A673 (cell line): ENCODE results near the gene NCKIPSD. TPM values are rescaled to one million over a fixed set of nuclear protein-coding genes. Genes with fewer than 3 reads are reported as not detected.

ENCODE experiments used
- BruUV-seq: library from RNA; stranded (reverse); fragments of 400-500 nt; replicated peaks from 2 replicates; lab custom pipeline; 2021; lab: Mats Ljungman, UMichigan
- CTCF ChIA-PET: fragments of 300-600 bp; sonication (Branson Sonifier 250); formaldehyde crosslinking; loops from one replicate; lab custom pipeline; 2022; ENCODE audit warnings: antibody characterized with exemption; lab: Charles Lee
- POLR2A ChIA-PET: fragments of 300-600 bp; sonication (Branson Sonifier 250); formaldehyde crosslinking; loops from one replicate; lab custom pipeline; 2022; ENCODE audit warnings: antibody characterized with exemption; ENCODE audit not compliant: low non-redundant PET; lab: Charles Lee
- DNase-seq: peaks from one replicate; pipeline ENCODE4 v3.0.0-alpha.2; 2015; ENCODE audit warnings: low spot score
- H3K27ac ChIP-seq: fragments of 200-600 bp; sonication (generic); 2 replicates; pipeline ENCODE4 v1.5.1; 2016; ENCODE audit warnings: mixed run types, low read depth, mild to moderate bottlenecking, mixed read lengths, antibody characterized with exemption, low read length; ENCODE audit not compliant: poor library complexity, severe bottlenecking
- H3K27me3 ChIP-seq: fragments of 200-600 bp; sonication (generic); replicated peaks from 2 replicates; pipeline ENCODE4 v1.6.1; 2017; ENCODE audit warnings: mixed run types, low read depth, mild to moderate bottlenecking, mixed read lengths, antibody characterized with exemption, low read length; ENCODE audit not compliant: insufficient read depth, poor library complexity
- H3K36me3 ChIP-seq: fragments of 200-600 bp; sonication (generic); 2 replicates; pipeline ENCODE4 v1.6.1; 2016; ENCODE audit warnings: mixed run types, mild to moderate bottlenecking, mixed read lengths, antibody characterized with exemption, low read length; ENCODE audit not compliant: insufficient read depth, poor library complexity, severe bottlenecking
- H3K4me1 ChIP-seq: fragments of 200-600 bp; sonication (generic); 2 replicates; pipeline ENCODE4 v1.6.1; 2017; ENCODE audit warnings: mixed run types, mild to moderate bottlenecking, mixed read lengths, antibody characterized with exemption, low read length; ENCODE audit not compliant: insufficient read depth, poor library complexity, severe bottlenecking
- H3K4me3 ChIP-seq: fragments of 200-600 bp; sonication (generic); 2 replicates; pipeline ENCODE4 v1.5.1; 2016; ENCODE audit warnings: low read depth, mixed run types, mild to moderate bottlenecking, mixed read lengths, low read length; ENCODE audit not compliant: poor library complexity, severe bottlenecking
- H3K9me3 ChIP-seq: fragments of 200-600 bp; sonication (generic); 2 replicates; pipeline ENCODE4 v1.6.1; 2016; ENCODE audit warnings: mixed run types, low read depth, mild to moderate bottlenecking, mixed read lengths, antibody characterized with exemption, low read length; ENCODE audit not compliant: poor library complexity, severe bottlenecking
- EZH2 ChIP-seq: fragments of 200-600 bp; sonication (generic); IDR thresholded peaks from 2 replicates; pipeline ENCODE4 v1.6.1; 2017; ENCODE audit warnings: borderline replicate concordance, low read depth, mild to moderate bottlenecking, mixed read lengths, antibody characterized with exemption, low read length; ENCODE audit not compliant: poor library complexity, severe bottlenecking
- intact Hi-C: fragments of 100-400 bp; cut with micrococcal nuclease; formaldehyde crosslinking; loops from one replicate; pipeline ENCODE4 v1.10.0; 2022; ENCODE audit not compliant: unreplicated experiment
- total RNA-seq: library from RNA; stranded (reverse); gene quantifications from 2 replicates; pipeline ENCODE4 v1.2.3, GENCODE V29; 2021
- TF ChIP-seq, protein P1 (sequence below): fragments of 300-800, 200-600 bp; sonication (generic); conservative IDR thresholded peaks from 2 replicates; pipeline ENCODE4 v1.5.1; 2017; ENCODE audit warnings: low read depth, mild to moderate bottlenecking, antibody characterized with exemption, low read length, moderate library complexity, mixed read lengths

The NCKIPSD gene
- total RNA-seq, 1 experiment from 2014 or later = 15.0 TPM

DNA sequence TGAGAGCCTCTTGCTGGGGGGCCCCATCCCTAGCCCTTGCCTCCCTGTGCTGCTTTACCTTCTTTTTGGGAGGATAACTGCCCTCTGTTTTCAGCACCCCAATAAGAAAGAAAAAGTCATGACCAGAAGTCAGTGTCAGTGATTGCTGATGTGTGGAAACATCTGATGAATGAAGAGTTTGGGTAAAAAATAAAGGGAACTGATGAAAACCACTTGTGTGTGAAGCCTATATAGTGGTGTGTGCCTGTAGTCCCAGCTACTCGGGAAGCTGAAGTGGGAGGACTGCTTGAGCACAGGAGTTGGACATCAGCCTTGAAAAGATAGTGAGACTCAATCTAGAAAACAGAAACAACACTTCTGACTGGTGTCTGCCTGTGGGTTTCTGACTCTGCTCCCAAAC lies 13.2 kb downstream of the NCKIPSD start:
- CTCF ChIA-PET = no interaction called here
- TF ChIP-seq EZH2 = no peak
- TF ChIP-seq, protein P1, sequence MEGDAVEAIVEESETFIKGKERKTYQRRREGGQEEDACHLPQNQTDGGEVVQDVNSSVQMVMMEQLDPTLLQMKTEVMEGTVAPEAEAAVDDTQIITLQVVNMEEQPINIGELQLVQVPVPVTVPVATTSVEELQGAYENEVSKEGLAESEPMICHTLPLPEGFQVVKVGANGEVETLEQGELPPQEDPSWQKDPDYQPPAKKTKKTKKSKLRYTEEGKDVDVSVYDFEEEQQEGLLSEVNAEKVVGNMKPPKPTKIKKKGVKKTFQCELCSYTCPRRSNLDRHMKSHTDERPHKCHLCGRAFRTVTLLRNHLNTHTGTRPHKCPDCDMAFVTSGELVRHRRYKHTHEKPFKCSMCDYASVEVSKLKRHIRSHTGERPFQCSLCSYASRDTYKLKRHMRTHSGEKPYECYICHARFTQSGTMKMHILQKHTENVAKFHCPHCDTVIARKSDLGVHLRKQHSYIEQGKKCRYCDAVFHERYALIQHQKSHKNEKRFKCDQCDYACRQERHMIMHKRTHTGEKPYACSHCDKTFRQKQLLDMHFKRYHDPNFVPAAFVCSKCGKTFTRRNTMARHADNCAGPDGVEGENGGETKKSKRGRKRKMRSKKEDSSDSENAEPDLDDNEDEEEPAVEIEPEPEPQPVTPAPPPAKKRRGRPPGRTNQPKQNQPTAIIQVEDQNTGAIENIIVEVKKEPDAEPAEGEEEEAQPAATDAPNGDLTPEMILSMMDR = no peak
- Histone ChIP-seq H3K4me1 (no peaks in the 10 kb centered on the region), H3K9me3 (no peaks in the 10 kb centered on the region), H3K36me3 (no peaks in the 10 kb centered on the region), H3K27me3 (no peaks in the 10 kb centered on the region), H3K4me3 (no peak overlapping the region), H3K27ac (no peak overlapping the region)
- no peak for DNase-seq
- POLR2A ChIA-PET = no interaction called here
- no TSS peak for BruUV-seq
- intact Hi-C loops = no loop called here

DNA sequence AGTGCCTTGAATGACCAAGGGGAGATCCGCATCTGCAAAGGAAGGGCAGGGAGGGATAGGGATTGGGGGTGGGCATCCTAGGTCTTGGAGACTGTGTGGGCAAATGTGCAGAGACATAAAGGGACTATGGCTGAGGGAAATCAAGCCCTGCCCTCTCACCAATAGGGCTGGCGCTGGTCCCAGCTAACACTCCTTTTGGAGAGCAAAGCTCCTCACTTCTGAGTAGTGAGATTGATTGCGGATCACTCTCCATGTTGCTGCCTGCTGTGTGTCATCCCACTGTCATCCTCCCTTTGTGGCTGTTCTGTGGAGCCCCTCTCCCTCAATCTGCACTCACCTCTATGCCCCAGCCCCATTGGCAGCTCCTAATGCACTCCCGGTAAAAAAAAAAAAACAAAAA lies 20.8 kb downstream of the NCKIPSD start:
- no peak overlapping the region for H3K4me3 ChIP-seq
- no peaks in the 10 kb centered on the region for H3K4me1 ChIP-seq
- no peak for TF ChIP-seq EZH2
- TF ChIP-seq, protein P1 = no peak
- H3K27ac ChIP-seq = no peak overlapping the region
- ChIA-PET CTCF (interaction anchor here (0.6 to 0.7 kb wide), 2 partner anchors 121 to 799 kb away, joined by 3 to 8 read pairs; no protein-coding TSS in a partner anchor), POLR2A (no interaction called here)
- intact Hi-C loops = no loop called here
- no peaks in the 10 kb centered on the region for H3K27me3 ChIP-seq
- DNase-seq = no peak
- H3K36me3 ChIP-seq = no peaks in the 10 kb centered on the region
- H3K9me3 ChIP-seq = no peaks in the 10 kb centered on the region
- no TSS peak for BruUV-seq

DNA sequence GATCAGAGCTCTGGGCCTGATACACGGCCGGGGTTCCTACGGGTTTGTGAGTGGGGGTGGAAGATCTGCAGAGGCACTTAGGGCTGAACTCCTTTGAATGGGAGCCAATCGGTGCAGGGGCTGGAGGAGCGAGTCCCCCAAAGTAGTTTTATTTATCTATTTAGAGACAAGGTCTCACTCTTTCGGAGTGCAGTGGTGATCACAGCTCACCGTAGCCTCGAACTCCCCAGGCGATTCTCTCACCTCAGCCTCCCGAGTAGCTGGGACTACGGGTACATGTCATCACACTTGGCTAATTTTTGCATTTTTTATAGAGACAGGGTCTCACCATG lies 21.4 kb downstream of the NCKIPSD start:
- no TSS peak for BruUV-seq
- Histone ChIP-seq H3K9me3 (no peaks in the 10 kb centered on the region), H3K27ac (no peak overlapping the region), H3K36me3 (no peaks in the 10 kb centered on the region), H3K27me3 (no peaks in the 10 kb centered on the region), H3K4me1 (no peaks in the 10 kb centered on the region), H3K4me3 (peak overlapping the region; percentile 56)
- DNase-seq = no peak
- ChIA-PET CTCF (interaction anchor here (0.6 kb wide), 1 partner anchor 121 kb away, joined by 3 read pairs; no protein-coding TSS in a partner anchor), POLR2A (no interaction called here)
- TF ChIP-seq, protein P1 = no peak
- no peak for TF ChIP-seq EZH2
- intact Hi-C loops = no loop called here
